Fibroblast of pulmonary artery (primary cell): ENCODE results near the gene LAPTM5.

Source experiments
- DNase-seq: peaks from one replicate; pipeline ENCODE4 v3.0.0-alpha.2; 2010; ENCODE audit warnings: low read depth
- H3K4me3 ChIP-seq: replicated peaks from 2 replicates; pipeline ENCODE4 v1.5.1; 2011; ENCODE audit warnings: low read depth, mild to moderate bottlenecking, control low read depth, low read length, moderate library complexity
- CTCF ChIP-seq: IDR thresholded peaks from 2 replicates; pipeline ENCODE4 v1.5.1; 2011; ENCODE audit warnings: mild to moderate bottlenecking, control low read depth, low read length, inconsistent platforms; ENCODE audit errors: missing control alignments

LAPTM5 gene

GRCh38 chr1:30735668-30736498 lies 21.7 kb downstream of the LAPTM5 start:
- TF ChIP-seq CTCF: no peak
- H3K4me3 ChIP-seq: no peak overlapping the region
- no peak for DNase-seq

GRCh38 chr1:30735124-30735523 lies 22.4 kb downstream of the LAPTM5 start:
- no peak for DNase-seq
- no peak overlapping the region for H3K4me3 ChIP-seq
- no peak for TF ChIP-seq CTCF

GRCh38 chr1:30734580-30734979 lies 23.0 kb downstream of the LAPTM5 start:
- no peak overlapping the region for H3K4me3 ChIP-seq
- no peak for TF ChIP-seq CTCF
- no peak for DNase-seq

- TF ChIP-seq CTCF: no peak
- H3K4me3 ChIP-seq: no peak overlapping the region
Observed at GRCh38 chr1:30734106-30734505, 23.5 kb downstream of the LAPTM5 start.

GRCh38 chr1:30733493-30733892 lies 24.1 kb downstream of the LAPTM5 start:
- TF ChIP-seq CTCF: no peak
- no peak for DNase-seq
- no peak overlapping the region for H3K4me3 ChIP-seq

More at GRCh38 chr1:30734106-30734505, 23.5 kb downstream of the LAPTM5 start:
- no peak for DNase-seq

GRCh38 chr1:30732277-30732996 lies 25.1 kb downstream of the LAPTM5 start:
- H3K4me3 ChIP-seq: no peak overlapping the region
- DNase-seq: no peak
- no peak for TF ChIP-seq CTCF

GRCh38 chr1:30731806-30732276 lies 25.7 kb downstream of the LAPTM5 start:
- TF ChIP-seq CTCF: no peak
- no peak overlapping the region for H3K4me3 ChIP-seq
- no peak for DNase-seq
